K562 (cell line): Measurements from ENCODE around the gene CORT. TPM values are rescaled to one million over a fixed set of nuclear protein-coding genes. Genes with fewer than 3 reads are reported as not detected.

ENCODE experiments used
- ATF3 ChIP-seq, 2 experiments: fragments of 450-650 bp in 1 of 2; sonication (generic) in 1 of 2; formaldehyde crosslinking in 1 of 2; IDR thresholded peaks in 1 of 2; conservative IDR thresholded peaks in 1 of 2; 2 replicates each; pipeline versions ENCODE4 v1.6.1 to v1.8.1; 2016 to 2023; ENCODE audit warnings: mild to moderate bottlenecking in 2 of 2, moderate library complexity in 2 of 2, inconsistent platforms in 1 of 2, missing genetic modification reagents in 1 of 2
- BDP1 ChIP-seq: IDR thresholded peaks from 3 replicates; pipeline ENCODE4 v1.6.1; 2011; ENCODE audit not compliant: insufficient read length, insufficient read depth
- CCNT2 ChIP-seq: IDR thresholded peaks from 2 replicates; pipeline ENCODE4 v1.6.1; 2011; ENCODE audit warnings: borderline replicate concordance, low read depth, mild to moderate bottlenecking, moderate library complexity, mixed read lengths, low read length; ENCODE audit not compliant: insufficient read length; ENCODE audit errors: extremely low read depth
- CREB1 ChIP-seq, 2 experiments: sonication (generic) in 1 of 2; formaldehyde crosslinking in 1 of 2; IDR thresholded peaks; 2 replicates each; pipeline versions ENCODE4 v1.6.1 to v1.8.0; 2012 to 2022; ENCODE audit warnings: inconsistent platforms in 1 of 2, mild to moderate bottlenecking in 1 of 2, missing genetic modification reagents in 1 of 2, moderate library complexity in 1 of 2
- CTCF ChIP-seq, 3 experiments: IDR thresholded peaks in 2 of 3; conservative IDR thresholded peaks in 1 of 3; 2 replicates each; pipeline ENCODE4 v1.5.1; 2011 to 2012; ENCODE audit warnings: low read length in 3 of 3, mild to moderate bottlenecking in 3 of 3, control low read depth in 2 of 3, improper control_type of control experiment in 1 of 3, inconsistent platforms in 1 of 3, low read depth in 1 of 3, mixed read lengths in 1 of 3, moderate library complexity in 1 of 3; ENCODE audit not compliant: insufficient read depth in 2 of 3
- E2F3 ChIP-seq: fragments of 250-450 bp; sonication (Bioruptor Pico); IDR thresholded peaks from 2 replicates; pipeline ENCODE4 v1.4.0; 2020; ENCODE audit warnings: mild to moderate bottlenecking
- FOXJ3 ChIP-seq: sonication (generic); formaldehyde crosslinking; IDR thresholded peaks from 2 replicates; pipeline ENCODE4 v1.4.0; 2020; ENCODE audit warnings: mild to moderate bottlenecking, missing genetic modification reagents
- NFATC3 ChIP-seq: fragments of 450-650 bp; IDR thresholded peaks from 2 replicates; pipeline ENCODE4 v1.6.1; 2017; ENCODE audit warnings: mild to moderate bottlenecking
- RBM22 ChIP-seq: fragments of 200-400 bp; formaldehyde crosslinking; IDR thresholded peaks from 2 replicates; pipeline ENCODE4 v1.6.1; 2018; ENCODE audit warnings: low read length, low read depth; ENCODE audit not compliant: poor library complexity, severe bottlenecking
- SETDB1 ChIP-seq: IDR thresholded peaks from one replicate; pipeline ENCODE4 v1.6.1; 2012; ENCODE audit warnings: low read length, control low read depth, inconsistent platforms
- SIX5 ChIP-seq, 2 experiments: IDR thresholded peaks; 2 replicates each; pipeline ENCODE4 v1.6.1; 2011; ENCODE audit warnings: low read length in 2 of 2, borderline replicate concordance in 1 of 2, low read depth in 1 of 2, mild to moderate bottlenecking in 1 of 2, moderate library complexity in 1 of 2; ENCODE audit not compliant: insufficient read depth in 1 of 2
- SMAD4 ChIP-seq: fragments of 250-450 bp; sonication (Bioruptor Pico); conservative IDR thresholded peaks from 2 replicates; pipeline ENCODE4 v1.8.0; 2021; ENCODE audit warnings: inconsistent platforms, mild to moderate bottlenecking, moderate library complexity
- SMC3 ChIP-seq: conservative IDR thresholded peaks from 2 replicates; pipeline ENCODE4 v1.6.1; 2011; ENCODE audit warnings: low read depth, low read length, improper control_type of control experiment; ENCODE audit not compliant: insufficient read depth
- STAT6 ChIP-seq: sonication (generic); formaldehyde crosslinking; IDR thresholded peaks from 2 replicates; pipeline ENCODE4 v1.8.1; 2023; ENCODE audit warnings: mild to moderate bottlenecking, missing genetic modification reagents
- TEAD1 ChIP-seq, 2 experiments: fragments of 450-650 bp in 1 of 2; sonication (generic) in 1 of 2; formaldehyde crosslinking; IDR thresholded peaks; 2 replicates each; pipeline versions ENCODE4 v1.4.0 to v1.8.0; 2020 to 2022; ENCODE audit warnings: mild to moderate bottlenecking in 2 of 2, missing genetic modification reagents in 1 of 2
- TRIM28 ChIP-seq: fragments of 450-650 bp; IDR thresholded peaks from 2 replicates; pipeline ENCODE4 v1.6.1; 2017
- USF2 ChIP-seq: sonication (generic); formaldehyde crosslinking; IDR thresholded peaks from 2 replicates; pipeline ENCODE4 v1.5.0; 2020; ENCODE audit warnings: missing genetic modification reagents
- YBX1 ChIP-seq: fragments of 450-650 bp; IDR thresholded peaks from 2 replicates; pipeline ENCODE4 v1.7.1; 2016; ENCODE audit warnings: mild to moderate bottlenecking
- ZBTB7A ChIP-seq: IDR thresholded peaks from 2 replicates; pipeline ENCODE4 v1.6.1; 2011; ENCODE audit warnings: low read depth, mild to moderate bottlenecking, low read length, moderate library complexity, borderline replicate concordance; ENCODE audit not compliant: control insufficient read depth
- ZEB2 ChIP-seq: fragments of 450-650 bp; IDR thresholded peaks from 2 replicates; pipeline ENCODE4 v1.6.1; 2016
- ZNF561 ChIP-seq: fragments of 450-650 bp; formaldehyde crosslinking; conservative IDR thresholded peaks from 2 replicates; pipeline ENCODE4 v1.4.0; 2020; ENCODE audit warnings: mild to moderate bottlenecking, moderate library complexity
- polyA plus RNA-seq, 8 experiments: library from polyadenylated mRNA; depleted of rRNA in 4 of 8; stranded (reverse) in 5 of 8; unstranded in 3 of 8; fragments of >200 nt; fragmentation: Nextera tagmentation in 2 of 8; fragmentation: Illumina TruSeq in 1 of 8; extraction: Ambion mirVana in 2 of 8; extraction: Trizol in 1 of 8; gene quantifications; 2 replicates each; pipeline versions ENCODE4 v1.2.1 to v1.2.3, GENCODE V29; 2011 to 2014; ENCODE audit warnings: inconsistent platforms in 1 of 8, missing spikeins in 1 of 8
- total RNA-seq, 7 experiments: library from RNA; depleted of rRNA in 6 of 7; stranded (reverse); fragments of >200 nt in 6 of 7; fragmentation: Illumina TruSeq in 2 of 7; extraction: Trizol in 2 of 7; gene quantifications; 2 replicates each; pipeline versions ENCODE4 v1.2.1 to v1.2.3, GENCODE V29; 2011 to 2021; ENCODE audit warnings: low replicate concordance in 1 of 7

CORT gene
- total and polyA plus RNA-seq, 9 of the 15 experiments (the other 6 are each of a cell fraction or from before 2014, with no cell fraction given) = 0.08 to 0.54 (median 0.13) TPM; not detected in 5

GRCh38 chr1:10415211-10415930 is 34.5 kb upstream of the CORT start (continued):
- TF ChIP-seq STAT6 (CRISPR knock-in tag) (no peak), SMC3 (no peak), SMAD4 (CRISPR knock-in tag) (peak; percentile 72), ATF3 (IDR thresholded peaks at IDR 0.05) (peak; percentile 80), ATF3 (CRISPR knock-in tag; conservative IDR thresholded peaks at IDR 0.05) (no peak), ZNF561 (CRISPR knock-in tag) (no peak), ZBTB7A (no peak), RBM22 (no peak), NFATC3 (no peak), FOXJ3 (CRISPR knock-in tag) (no peak), SIX5 (IDR thresholded peaks at IDR 0.05; ENCODE audit: borderline replicate concordance in 1 of 2, insufficient read depth in 1 of 2, low read depth in 1 of 2, low read length in 2 of 2) (no peak), CCNT2 (no peak), TEAD1 (CRISPR knock-in tag; IDR thresholded peaks at IDR 0.05) (no peak), E2F3 (CRISPR knock-in tag) (no peak), SETDB1 (no peak), ZEB2 (no peak), BDP1 (no peak), TRIM28 (no peak), YBX1 (no peak), CTCF (IDR thresholded peaks at IDR 0.05 in 2 of 3, conservative IDR thresholded peaks at IDR 0.05 in 1 of 3; ENCODE audit: insufficient read depth in 2 of 3, low read depth in 1 of 3, low read length in 3 of 3) (0 out of 6 replicates have a peak, but pooled peaks of 1 of the 3 experiments have one; percentile 1), CREB1 (IDR thresholded peaks at IDR 0.05) (no peak), CREB1 (CRISPR knock-in tag; IDR thresholded peaks at IDR 0.05) (no peak), USF2 (CRISPR knock-in tag) (no peak)
